Putamen (tissue), 1 donor: ENCODE results near the gene ANXA2.
"Not testable (repeated sequence)": the region's sequence is repeated elsewhere in the genome, so short reads cannot be mapped to it uniquely, and the experiment has no call there.

Experiments used
- DNase-seq: peaks from one replicate; pipeline ENCODE4 v3.0.0-alpha.2; 2016; ENCODE audit warnings: low spot score

Gene ANXA2

GRCh38 chr15:60397772-60398445, at the start of gene ANXA2:
ANXA2 (minus strand) TSS chr15:60397986; CDS start chr15:60386075, 11,911 bp downstream.
- DNase-seq, result no peak

- no peak for DNase-seq
These were observed 46.6 kb upstream of the ANXA2 start for GRCh38 chr15:60444289-60444912.

GRCh38 chr15:60442763-60443162, 45.0 kb upstream of the ANXA2 start:
- no peak for DNase-seq

- no peak for DNase-seq
These were observed 44.4 kb upstream of the ANXA2 start for GRCh38 chr15:60442031-60442650.

- no peak for DNase-seq
These were observed 43.5 kb upstream of the ANXA2 start for GRCh38 chr15:60441331-60441730.

- no peak for DNase-seq
These were observed 40.9 kb upstream of the ANXA2 start for GRCh38 chr15:60438646-60439045.

GRCh38 chr15:60428935-60429334, 31.1 kb upstream of the ANXA2 start:
- DNase-seq, result no peak

- no peak for DNase-seq
These were observed 29.2 kb upstream of the ANXA2 start for GRCh38 chr15:60426870-60427508.

- no peak for DNase-seq
These were observed 27.7 kb upstream of the ANXA2 start for GRCh38 chr15:60425461-60425860.

- DNase-seq, result no peak
These were observed 26.2 kb upstream of the ANXA2 start for GRCh38 chr15:60424006-60424405.

GRCh38 chr15:60423537-60423936, 25.8 kb upstream of the ANXA2 start:
- peak; percentile 51 for DNase-seq

- DNase-seq, result no peak
These were observed 23.8 kb upstream of the ANXA2 start for GRCh38 chr15:60421544-60421943.

GRCh38 chr15:60420203-60420716, 22.5 kb upstream of the ANXA2 start:
- DNase-seq, result no peak

- DNase-seq, result no peak
These were observed 22.0 kb upstream of the ANXA2 start for GRCh38 chr15:60419753-60420152.

GRCh38 chr15:60418096-60418495, 20.3 kb upstream of the ANXA2 start:
- no peak for DNase-seq

- no peak for DNase-seq
These were observed 19.3 kb upstream of the ANXA2 start for GRCh38 chr15:60417112-60417511.

- no peak for DNase-seq
These were observed 18.7 kb upstream of the ANXA2 start for GRCh38 chr15:60416484-60416883.

GRCh38 chr15:60414016-60414682, 16.4 kb upstream of the ANXA2 start:
- DNase-seq, result no peak

GRCh38 chr15:60413231-60413824, 15.5 kb upstream of the ANXA2 start:
- DNase-seq, result no peak

GRCh38 chr15:60412807-60413206, 15.0 kb upstream of the ANXA2 start:
- not testable (repeated sequence) for DNase-seq

- no peak for DNase-seq
These were observed 14.1 kb upstream of the ANXA2 start for GRCh38 chr15:60411774-60412425.
